B cell (primary cell): ENCODE data around the gene DDX20. TPM values are rescaled to one million over a fixed set of nuclear protein-coding genes. Genes with fewer than 3 reads are reported as not detected.

Experiments used
- ATAC-seq: fragments of 200-7000 bp; cut with Tn5 transposase; one replicate; pipeline ENCODE4 v1.10.0; 2021; ENCODE audit warnings: low read depth, mild to moderate bottlenecking, moderate number of reproducible peaks, moderate library complexity
- CTCF ChIA-PET: fragments of 350-600 bp; sonication (Branson Sonifier 250); formaldehyde crosslinking; loops from one replicate; lab custom pipeline; 2021; ENCODE audit warnings: antibody characterized with exemption, inconsistent platforms; lab: Charles Lee
- POLR2A ChIA-PET: fragments of 350-600 bp; sonication (Branson Sonifier 250); formaldehyde crosslinking; loops from one replicate; lab custom pipeline; 2021; ENCODE audit warnings: antibody characterized with exemption; lab: Charles Lee
- DNase-seq: peaks from one replicate; pipeline ENCODE4 v3.0.0; 2013
- H2AFZ ChIP-seq: 2 replicates; pipeline ENCODE4 v1.6.1; 2012; ENCODE audit warnings: mild to moderate bottlenecking, low read depth, low read length; ENCODE audit not compliant: insufficient read depth, poor library complexity, severe bottlenecking
- H3K27ac ChIP-seq, 2 donors: 1 replicate in 1 of 2; 2 replicates in 1 of 2; pipeline ENCODE4 v1.5.1; 2012 to 2013; ENCODE audit warnings: low read length in 2 of 2, mild to moderate bottlenecking in 2 of 2, moderate library complexity in 1 of 2
- H3K27me3 ChIP-seq, 4 experiments: fragments of 200-600 bp in 1 of 4; sonication (generic) in 1 of 4; replicated peaks in 1 of 4; 1 replicate in 2 of 4; 2 replicates in 2 of 4; pipeline versions ENCODE4 v1.6.1 to v1.7.0; 2013 to 2016; ENCODE audit warnings: low read length in 3 of 4, mild to moderate bottlenecking in 2 of 4, mixed read lengths in 1 of 4, moderate library complexity in 1 of 4; ENCODE audit not compliant: insufficient read depth in 4 of 4, control insufficient read depth in 3 of 4; ENCODE audit errors: control extremely low read depth in 1 of 4
- H3K36me3 ChIP-seq, 2 experiments: replicated peaks in 1 of 2; 1 replicate in 1 of 2; 2 replicates in 1 of 2; pipeline versions ENCODE4 v1.6.1 to v1.7.1; 2013; ENCODE audit warnings: low read length in 1 of 2; ENCODE audit not compliant: insufficient read depth in 2 of 2, control insufficient read depth in 1 of 2; ENCODE audit errors: control extremely low read depth in 1 of 2, extremely low read depth in 1 of 2
- H3K4me1 ChIP-seq, 2 donors: fragments of 200-600 bp in 1 of 2; sonication (generic) in 1 of 2; 1 replicate in 1 of 2; 2 replicates in 1 of 2; pipeline versions ENCODE4 v1.5.1 to v1.6.1; 2013 to 2017; ENCODE audit warnings: low read length in 2 of 2; ENCODE audit not compliant: control insufficient read depth in 2 of 2, insufficient read depth in 2 of 2
- H3K4me2 ChIP-seq: replicated peaks from 2 replicates; pipeline ENCODE3; 2012; ENCODE audit warnings: mild to moderate bottlenecking, low read depth, low read length; ENCODE audit not compliant: poor library complexity, severe bottlenecking
- H3K4me3 ChIP-seq, 5 experiments: fragments of 200-600 bp in 1 of 5; sonication (generic) in 1 of 5; 1 replicate in 3 of 5; 2 replicates in 2 of 5; pipeline versions ENCODE4 v1.5.1 to v1.7.0; 2011 to 2016; ENCODE audit warnings: low read length in 4 of 5, mild to moderate bottlenecking in 4 of 5, low read depth in 2 of 5, control low read depth in 1 of 5, moderate library complexity in 1 of 5; ENCODE audit not compliant: insufficient read depth in 1 of 5; ENCODE audit errors: control extremely low read depth in 1 of 5, extremely low read depth in 1 of 5
- H3K79me2 ChIP-seq: fragments of 200-600 bp; sonication (generic); one replicate; pipeline ENCODE4 v1.6.0; 2016; ENCODE audit warnings: low read length; ENCODE audit not compliant: control insufficient read depth, insufficient read depth
- H3K9ac ChIP-seq: fragments of 200-600 bp; sonication (generic); 2 replicates; pipeline ENCODE4 v1.6.1; 2017; ENCODE audit warnings: mild to moderate bottlenecking, low read length, moderate library complexity
- H3K9me3 ChIP-seq, 3 donors: one replicate each; pipeline versions ENCODE4 v1.6.1 to v1.7.1; 2013; ENCODE audit warnings: low read length in 2 of 3; ENCODE audit not compliant: control insufficient read depth in 2 of 3, insufficient read depth in 1 of 3; ENCODE audit errors: control extremely low read depth in 1 of 3
- H4K20me1 ChIP-seq: 2 replicates; pipeline ENCODE4 v1.6.0; 2012; ENCODE audit warnings: mild to moderate bottlenecking, low read length; ENCODE audit not compliant: insufficient read depth, control insufficient read depth, poor library complexity, severe bottlenecking
- H3K27ac Mint-ChIP-seq: one replicate; pipeline ENCODE4 v1.8.0; 2021; ENCODE audit warnings: mixed read lengths
- H3K27me3 Mint-ChIP-seq: one replicate; pipeline ENCODE4 v1.8.0; 2021; ENCODE audit warnings: mixed read lengths
- H3K4me1 Mint-ChIP-seq: one replicate; pipeline ENCODE4 v1.8.0; 2021; ENCODE audit warnings: mixed read lengths
- H3K4me3 Mint-ChIP-seq: one replicate; pipeline ENCODE4 v1.8.0; 2021; ENCODE audit warnings: mixed read lengths
- H3K9me3 Mint-ChIP-seq: one replicate; pipeline ENCODE4 v1.8.0; 2022; ENCODE audit warnings: mixed read lengths; ENCODE audit not compliant: insufficient read depth
- EZH2 ChIP-seq: IDR thresholded peaks from 2 replicates; pipeline ENCODE4 v1.6.1; 2012; ENCODE audit warnings: borderline replicate concordance, low read depth, mild to moderate bottlenecking, moderate library complexity, low read length; ENCODE audit not compliant: insufficient read depth, poor library complexity, severe bottlenecking
- WGBS: methylation state at CpG from one replicate; pipeline ENCODE4 v1.1.5; 2013; ENCODE audit warnings: missing lambda C conversion rate; ENCODE audit not compliant: insufficient coverage; 5-methylcytosine and 5-hydroxymethylcytosine counted together
- intact Hi-C: fragments of 100-400 bp; cut with micrococcal nuclease; formaldehyde crosslinking; loops from one replicate; pipeline ENCODE4 v1.10.0; 2022
- polyA plus RNA-seq: library from polyadenylated mRNA; depleted of rRNA; stranded (reverse); fragments of >200 nt; gene quantifications from 2 replicates; pipeline ENCODE4 v1.2.3, GENCODE V29; 2012
- total RNA-seq, 2 donors: library from RNA; stranded (reverse); fragments of 120-200 nt in 1 of 2; gene quantifications; 1 replicate in 1 of 2; 2 replicates in 1 of 2; pipeline versions ENCODE4 v1.2.3 to v1.2.4, GENCODE V29; 2013 to 2022
- TF ChIP-seq, protein P1 (sequence below): fragments of 200-600 bp; IDR thresholded peaks from one replicate; pipeline ENCODE4 v1.8.0; 2022; ENCODE audit warnings: antibody characterized with exemption, mild to moderate bottlenecking

Gene DDX20
- total and polyA plus RNA-seq, 2 donors (not counting 1 experiment from before 2014, with no cell fraction given), result 5.7 to 24.6 TPM

DNA sequence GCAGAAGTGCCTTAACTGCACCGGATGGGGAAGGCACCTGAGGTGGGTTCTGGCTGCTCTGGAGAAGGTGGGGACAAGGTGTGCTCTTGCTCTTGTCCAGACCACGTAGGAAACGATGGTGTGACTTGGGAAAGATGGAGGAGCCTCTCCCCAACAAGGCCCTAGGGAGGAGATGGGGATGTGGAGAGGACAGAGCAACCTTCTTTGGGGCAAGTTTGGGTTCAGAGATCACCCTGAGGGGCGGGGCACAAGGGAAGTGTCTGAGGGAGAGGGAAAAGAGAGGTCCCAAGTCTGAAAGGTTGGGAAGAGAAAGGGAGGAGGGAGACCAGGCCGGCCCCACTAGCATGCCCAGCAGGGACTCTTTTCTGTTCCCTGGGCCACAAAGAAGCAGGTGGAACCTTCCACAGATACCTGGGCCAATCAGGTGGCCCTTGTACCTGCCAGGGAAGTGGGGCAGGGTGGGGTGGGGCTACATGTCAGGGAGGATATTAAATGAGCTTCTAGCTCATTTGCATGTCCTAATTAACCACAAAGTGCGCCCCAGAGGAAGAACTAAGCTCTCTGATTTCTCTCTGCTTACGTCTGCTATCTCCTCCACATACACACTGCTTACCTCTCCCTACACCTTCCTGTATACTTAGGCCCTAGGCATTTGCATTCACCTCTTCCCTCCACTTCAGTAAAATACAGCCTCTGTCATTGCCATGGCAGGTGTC is 32.5 kb upstream of the DDX20 start:
- Histone ChIP-seq H3K79me2 (no peaks in the 10 kb centered on the region), H3K4me1 (peaks cover 12 to 19% of the 10 kb centered on the region in 2 donors), H3K27me3 (no peaks in the 10 kb centered on the region), H2AFZ (no peak overlapping the region), H4K20me1 (no peaks in the 10 kb centered on the region), H3K4me2 (peak overlapping the region; percentile 38), H3K9me3 (no peaks in the 10 kb centered on the region), H3K4me3 (no peak overlapping the region), H3K9ac (no peak overlapping the region), H3K36me3 (no peaks in the 10 kb centered on the region), H3K27ac (no peak overlapping the region)
- Mint-ChIP-seq H3K4me1 (peaks cover 21% of the 10 kb centered on the region), H3K9me3 (no peaks in the 10 kb centered on the region), H3K4me3 (no peak overlapping the region), H3K27me3 (no peaks in the 10 kb centered on the region), H3K27ac (peak overlapping the region; percentile 43)
- 79% methylated on average over 7 of the region's 7 CpGs for WGBS
- ChIA-PET CTCF (interaction anchor here (1.0 kb wide), 1 partner anchor 41 kb away, joined by 3 read pairs; no protein-coding TSS in a partner anchor), POLR2A (interaction anchor here (1.7 kb wide), 1 partner anchor 16 kb away, joined by 7 read pairs; the partner anchor contains the start of gene INKA2)
- intact Hi-C loops, result no loop called here
- no peak for TF ChIP-seq EZH2
- TF ChIP-seq, protein P1, sequence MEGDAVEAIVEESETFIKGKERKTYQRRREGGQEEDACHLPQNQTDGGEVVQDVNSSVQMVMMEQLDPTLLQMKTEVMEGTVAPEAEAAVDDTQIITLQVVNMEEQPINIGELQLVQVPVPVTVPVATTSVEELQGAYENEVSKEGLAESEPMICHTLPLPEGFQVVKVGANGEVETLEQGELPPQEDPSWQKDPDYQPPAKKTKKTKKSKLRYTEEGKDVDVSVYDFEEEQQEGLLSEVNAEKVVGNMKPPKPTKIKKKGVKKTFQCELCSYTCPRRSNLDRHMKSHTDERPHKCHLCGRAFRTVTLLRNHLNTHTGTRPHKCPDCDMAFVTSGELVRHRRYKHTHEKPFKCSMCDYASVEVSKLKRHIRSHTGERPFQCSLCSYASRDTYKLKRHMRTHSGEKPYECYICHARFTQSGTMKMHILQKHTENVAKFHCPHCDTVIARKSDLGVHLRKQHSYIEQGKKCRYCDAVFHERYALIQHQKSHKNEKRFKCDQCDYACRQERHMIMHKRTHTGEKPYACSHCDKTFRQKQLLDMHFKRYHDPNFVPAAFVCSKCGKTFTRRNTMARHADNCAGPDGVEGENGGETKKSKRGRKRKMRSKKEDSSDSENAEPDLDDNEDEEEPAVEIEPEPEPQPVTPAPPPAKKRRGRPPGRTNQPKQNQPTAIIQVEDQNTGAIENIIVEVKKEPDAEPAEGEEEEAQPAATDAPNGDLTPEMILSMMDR, result no peak
- ATAC-seq (peak; percentile 80), DNase-seq (peak; percentile 72)

DNA sequence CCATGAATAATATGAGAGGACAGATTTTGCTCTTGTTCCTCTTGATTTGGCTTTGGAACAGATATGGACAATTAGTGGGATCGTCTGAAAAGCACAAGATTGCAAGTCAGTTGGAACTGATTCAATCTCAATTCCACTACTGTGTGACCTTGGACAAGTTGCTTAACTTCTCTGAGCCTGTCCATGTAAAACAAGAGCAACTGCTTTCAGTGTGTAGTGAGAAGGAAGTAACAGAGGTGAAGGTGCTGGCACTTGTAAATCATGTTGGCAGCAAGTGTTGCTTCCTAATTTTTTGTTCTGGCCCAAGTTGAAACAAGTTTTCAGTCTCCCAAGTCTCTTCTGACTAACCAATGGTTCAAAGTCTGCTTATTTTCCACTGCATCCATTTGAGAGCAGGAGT is 31.8 kb upstream of the DDX20 start:
- WGBS, result no CpG with 5 or more reads among the region's 1 CpG
- no peak overlapping the region for H3K9ac ChIP-seq
- intact Hi-C loops, result no loop called here
- ChIA-PET CTCF (interaction anchor here (1.0 kb wide), 1 partner anchor 40 kb away, joined by 3 read pairs; no protein-coding TSS in a partner anchor), POLR2A (interaction anchor here (1.7 kb wide), 1 partner anchor 15 kb away, joined by 7 read pairs; the partner anchor contains the start of gene INKA2)
- H3K27ac ChIP-seq, result no peak overlapping the region
- H4K20me1 ChIP-seq, result no peaks in the 10 kb centered on the region
- no peaks in the 10 kb centered on the region for H3K36me3 ChIP-seq
- H3K27me3 ChIP-seq, result no peaks in the 10 kb centered on the region
- no peak overlapping the region for H2AFZ ChIP-seq
- Mint-ChIP-seq H3K4me1 (peaks cover 21% of the 10 kb centered on the region), H3K27me3 (no peaks in the 10 kb centered on the region), H3K27ac (peak overlapping the region; percentile 2), H3K4me3 (no peak overlapping the region), H3K9me3 (no peaks in the 10 kb centered on the region)
- peaks cover 12 to 19% of the 10 kb centered on the region in 2 donors for H3K4me1 ChIP-seq
- no peak for ATAC-seq
- no peak overlapping the region for H3K4me3 ChIP-seq
- no peak for TF ChIP-seq EZH2
- TF ChIP-seq, protein P1, result no peak
- no peak for DNase-seq
- H3K79me2 ChIP-seq, result no peaks in the 10 kb centered on the region
- H3K4me2 ChIP-seq, result peak overlapping the region; percentile 38
- H3K9me3 ChIP-seq, result no peaks in the 10 kb centered on the region
